Thyroid gland (tissue), 4 donors: Measurements from ENCODE around the gene ARL4D. TPM values are rescaled to one million over a fixed set of nuclear protein-coding genes. Genes with fewer than 3 reads are reported as not detected.

Experiments
- DNase-seq, 2 donors: peaks; one replicate each; pipeline ENCODE4 v3.0.0-alpha.2; 2019
- H3K27ac ChIP-seq, 3 donors: fragments of 200-600 bp; sonication (generic); 1 replicate in 2 of 3; 2 replicates in 1 of 3; pipeline ENCODE4 v1.5.1; 2016 to 2019; ENCODE audit warnings: mild to moderate bottlenecking in 1 of 3, moderate library complexity in 1 of 3
- H3K27me3 ChIP-seq: fragments of 200-600 bp; sonication (generic); one replicate; pipeline ENCODE4 v1.5.1; 2019
- H3K36me3 ChIP-seq, 2 donors: fragments of 200-600 bp; sonication (generic); one replicate each; pipeline ENCODE4 v1.5.1; 2016 to 2019
- H3K4me1 ChIP-seq, 2 donors: fragments of 200-600 bp; sonication (generic); one replicate each; pipeline ENCODE4 v1.5.1; 2017 to 2019
- H3K4me3 ChIP-seq, 3 donors: fragments of 200-600 bp; sonication (generic); replicated peaks in 1 of 3; 1 replicate in 2 of 3; 2 replicates in 1 of 3; pipeline ENCODE4 v1.5.1; 2016; ENCODE audit warnings: mild to moderate bottlenecking in 1 of 3
- H3K9me3 ChIP-seq: fragments of 200-600 bp; sonication (generic); one replicate; pipeline ENCODE4 v1.5.1; 2017
- POLR2A ChIP-seq, 2 donors: fragments of 450-650 bp; IDR thresholded peaks; one replicate each; pipeline ENCODE4 v1.6.1; 2017; ENCODE audit warnings: antibody characterized with exemption in 2 of 2, mild to moderate bottlenecking in 2 of 2, moderate library complexity in 1 of 2
- WGBS, 2 donors: methylation state at CpG; one replicate each; pipeline ENCODE4 v1.1.5; 2017; 5-methylcytosine and 5-hydroxymethylcytosine counted together
- intact Hi-C: fragments of 100-400 bp; cut with DNase I; formaldehyde crosslinking; loops from one replicate; pipeline ENCODE4 v1.15.1; 2023
- total RNA-seq, 4 donors: library from RNA; depleted of rRNA; stranded (reverse); fragments of >200 nt; gene quantifications; one replicate each; pipeline ENCODE4 v1.2.3, GENCODE V29; 2016
- TF ChIP-seq, protein P1 (sequence below), 6 experiments: fragments of 200-600 bp in 3 of 6; fragments of 450-650 bp in 3 of 6; sonication (generic) in 3 of 6; IDR thresholded peaks; one replicate each; pipeline ENCODE4 v1.5.1; 2016 to 2019; ENCODE audit warnings: antibody characterized with exemption in 6 of 6, mild to moderate bottlenecking in 2 of 6, inconsistent platforms in 1 of 6, moderate library complexity in 1 of 6

The ARL4D gene
- total RNA-seq, 4 donors from 2014 or later, result 32.8 to 57.4 (median 48.9) TPM

DNA sequence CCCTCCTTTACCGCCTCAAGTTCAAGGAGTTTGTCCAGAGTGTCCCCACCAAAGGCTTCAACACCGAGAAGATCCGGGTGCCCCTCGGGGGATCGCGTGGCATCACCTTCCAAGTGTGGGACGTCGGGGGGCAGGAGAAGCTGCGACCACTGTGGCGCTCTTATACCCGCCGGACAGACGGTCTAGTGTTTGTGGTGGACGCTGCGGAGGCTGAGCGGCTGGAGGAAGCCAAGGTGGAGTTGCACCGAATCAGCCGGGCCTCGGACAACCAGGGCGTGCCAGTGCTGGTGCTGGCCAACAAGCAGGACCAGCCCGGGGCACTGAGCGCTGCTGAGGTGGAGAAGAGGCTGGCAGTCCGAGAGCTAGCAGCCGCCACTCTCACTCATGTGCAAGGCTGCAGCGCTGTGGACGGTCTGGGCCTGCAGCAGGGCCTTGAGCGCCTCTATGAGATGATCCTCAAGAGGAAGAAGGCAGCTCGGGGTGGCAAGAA is 1.1 kb downstream of the ARL4D start:
- TF ChIP-seq, protein P1, sequence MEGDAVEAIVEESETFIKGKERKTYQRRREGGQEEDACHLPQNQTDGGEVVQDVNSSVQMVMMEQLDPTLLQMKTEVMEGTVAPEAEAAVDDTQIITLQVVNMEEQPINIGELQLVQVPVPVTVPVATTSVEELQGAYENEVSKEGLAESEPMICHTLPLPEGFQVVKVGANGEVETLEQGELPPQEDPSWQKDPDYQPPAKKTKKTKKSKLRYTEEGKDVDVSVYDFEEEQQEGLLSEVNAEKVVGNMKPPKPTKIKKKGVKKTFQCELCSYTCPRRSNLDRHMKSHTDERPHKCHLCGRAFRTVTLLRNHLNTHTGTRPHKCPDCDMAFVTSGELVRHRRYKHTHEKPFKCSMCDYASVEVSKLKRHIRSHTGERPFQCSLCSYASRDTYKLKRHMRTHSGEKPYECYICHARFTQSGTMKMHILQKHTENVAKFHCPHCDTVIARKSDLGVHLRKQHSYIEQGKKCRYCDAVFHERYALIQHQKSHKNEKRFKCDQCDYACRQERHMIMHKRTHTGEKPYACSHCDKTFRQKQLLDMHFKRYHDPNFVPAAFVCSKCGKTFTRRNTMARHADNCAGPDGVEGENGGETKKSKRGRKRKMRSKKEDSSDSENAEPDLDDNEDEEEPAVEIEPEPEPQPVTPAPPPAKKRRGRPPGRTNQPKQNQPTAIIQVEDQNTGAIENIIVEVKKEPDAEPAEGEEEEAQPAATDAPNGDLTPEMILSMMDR (IDR thresholded peaks at IDR 0.05), result no peak
- peak in 1 of 2 donors; percentile 26 for TF ChIP-seq POLR2A (IDR thresholded peaks at IDR 0.05)
- Histone ChIP-seq H3K27me3 (no peaks in the 10 kb centered on the region), H3K9me3 (no peaks in the 10 kb centered on the region), H3K36me3 (peaks cover 4 to 10% of the 10 kb centered on the region in 2 donors), H3K4me3 (peak overlapping the region; percentile 64 to 98 (median 87)), H3K27ac (peak overlapping the region; percentile 94 to 98 (median 95)), H3K4me1 (peaks cover 33 to 35% of the 10 kb centered on the region in 2 donors)
- DNase-seq, result peak; percentile 47 to 54
- intact Hi-C loops, result no loop called here
- 17 to 34% methylated on average over 14 to 15 of the region's 28 CpGs for WGBS, 2 donors

DNA sequence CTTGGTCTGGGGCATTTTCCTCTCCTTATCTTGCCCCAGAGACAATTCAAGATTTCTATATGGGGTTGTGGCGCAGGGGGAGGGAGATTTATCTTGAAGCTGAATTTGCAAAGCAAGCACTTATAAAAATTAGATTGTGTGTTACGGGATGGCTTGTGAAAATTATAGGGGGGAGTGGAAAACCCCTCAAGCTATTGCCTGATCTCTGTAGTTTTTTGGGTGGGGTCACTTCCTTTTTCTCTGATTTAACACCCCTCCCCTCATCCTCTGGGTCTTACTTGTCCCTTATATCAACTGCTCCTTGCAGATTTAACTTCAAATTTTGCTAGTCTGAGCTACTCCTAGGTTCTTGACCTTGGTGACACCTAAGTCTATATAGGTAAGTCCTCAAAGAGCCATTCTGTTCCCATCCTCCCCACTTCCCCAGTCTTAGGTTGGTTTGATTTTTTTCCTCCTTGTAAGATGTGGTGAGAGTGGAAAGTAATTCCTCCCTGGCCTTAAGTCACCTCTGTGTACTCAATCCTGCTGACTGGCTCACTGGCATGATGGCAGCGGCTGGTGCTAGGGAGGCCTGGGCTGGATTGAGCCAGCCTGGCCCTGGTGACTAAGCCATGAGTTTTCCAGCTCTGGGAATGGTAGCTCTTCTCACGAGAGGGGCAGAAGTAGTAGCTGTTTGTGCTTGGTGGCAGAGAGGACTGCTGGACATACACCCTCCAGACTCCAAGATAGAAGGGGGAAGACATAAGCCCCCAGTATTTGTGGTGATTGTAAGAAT is 2.3 kb downstream of the ARL4D start:
- peaks cover 4 to 10% of the 10 kb centered on the region in 2 donors for H3K36me3 ChIP-seq
- H3K9me3 ChIP-seq, result no peaks in the 10 kb centered on the region
- WGBS, 2 donors, result 33% methylated on average over 4 of the region's 4 CpGs
- peak; percentile 81 to 86 for DNase-seq
- no peaks in the 10 kb centered on the region for H3K27me3 ChIP-seq
- TF ChIP-seq, protein P1 (IDR thresholded peaks at IDR 0.05), result no peak
- peak in 1 of 2 donors; percentile 63 for TF ChIP-seq POLR2A (IDR thresholded peaks at IDR 0.05)
- intact Hi-C loops, result no loop called here
- peak overlapping the region in 2 of 3 donors; percentile 87 to 98 for H3K4me3 ChIP-seq
- H3K27ac ChIP-seq, result peak overlapping the region; percentile 94 to 98 (median 95)
- peaks cover 37 to 38% of the 10 kb centered on the region in 2 donors for H3K4me1 ChIP-seq

DNA sequence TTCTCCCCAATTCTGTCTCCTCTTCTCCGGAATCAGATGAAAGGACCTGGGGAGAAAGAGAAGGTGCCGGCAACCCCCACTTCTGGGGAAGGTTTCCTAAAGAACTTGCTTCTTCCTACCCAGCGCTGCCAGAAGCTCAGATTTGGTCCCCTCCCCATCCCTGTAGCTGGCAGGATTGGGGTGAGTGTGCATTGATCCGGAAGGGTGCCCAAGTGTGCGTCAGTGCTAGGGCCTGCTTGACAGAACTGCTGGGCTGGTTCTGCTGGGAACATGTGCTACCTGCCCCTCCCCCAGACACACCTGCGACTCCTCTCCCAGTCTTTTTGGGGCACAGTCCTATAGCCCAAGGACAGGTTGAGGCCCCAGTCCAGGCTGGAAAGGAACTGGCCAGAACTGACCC is 3.3 kb downstream of the ARL4D start:
- H3K36me3 ChIP-seq, result peaks cover 4 to 10% of the 10 kb centered on the region in 2 donors
- peak overlapping the region; percentile 94 to 98 (median 95) for H3K27ac ChIP-seq
- peak overlapping the region in 1 of 3 donors; percentile 98 for H3K4me3 ChIP-seq
- H3K27me3 ChIP-seq, result no peaks in the 10 kb centered on the region
- peaks cover 43 to 46% of the 10 kb centered on the region in 2 donors for H3K4me1 ChIP-seq
- peak in 1 of 2 donors; percentile 85 for TF ChIP-seq POLR2A (IDR thresholded peaks at IDR 0.05)
- TF ChIP-seq, protein P1 (IDR thresholded peaks at IDR 0.05), result no peak
- no peaks in the 10 kb centered on the region for H3K9me3 ChIP-seq
- DNase-seq, result peak; percentile 97
- intact Hi-C loops, result no loop called here
- 34 to 44% methylated on average over 5 to 6 of the region's 6 CpGs for WGBS, 2 donors

DNA sequence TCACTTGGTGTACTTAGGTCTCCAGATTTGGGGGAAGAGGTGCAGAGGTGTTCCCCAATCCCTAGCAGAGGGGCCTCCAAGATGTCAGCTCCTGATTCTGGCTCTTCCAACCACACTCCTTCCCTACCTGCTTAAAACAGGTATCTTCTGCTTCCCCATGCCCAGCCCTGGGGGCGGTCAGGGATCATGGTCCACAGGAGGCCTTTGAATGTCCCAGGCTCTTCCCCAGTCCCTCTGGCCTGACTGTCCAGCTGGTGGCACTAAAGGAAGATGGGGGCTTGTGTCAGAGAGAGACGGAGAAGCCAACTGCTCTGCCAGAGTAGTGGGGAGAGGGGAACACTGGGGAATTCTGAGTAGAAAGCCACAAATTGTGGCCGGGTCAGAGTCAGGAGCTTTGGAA is 3.8 kb downstream of the ARL4D start:
- WGBS, 2 donors, result 82% methylated on average over 3 of the region's 3 CpGs
- intact Hi-C loops, result no loop called here

More for the DNA sequence above, 3.8 kb downstream of the ARL4D start:
- peaks cover 4 to 10% of the 10 kb centered on the region in 2 donors for H3K36me3 ChIP-seq
- no peaks in the 10 kb centered on the region for H3K27me3 ChIP-seq
- TF ChIP-seq POLR2A (IDR thresholded peaks at IDR 0.05), result no peak
- TF ChIP-seq, protein P1 (IDR thresholded peaks at IDR 0.05), result no peak
- H3K4me1 ChIP-seq, result peaks cover 45 to 48% of the 10 kb centered on the region in 2 donors
- H3K4me3 ChIP-seq, result no peak overlapping the region
- DNase-seq, result no peak
- H3K27ac ChIP-seq, result peak overlapping the region; percentile 79 to 98 (median 95)
- no peaks in the 10 kb centered on the region for H3K9me3 ChIP-seq
